Keratinocyte (primary cell): ENCODE measurements around the gene PCBP2. TPM values are rescaled to one million over a fixed set of nuclear protein-coding genes. Genes with fewer than 3 reads are reported as not detected.
"Not testable (repeated sequence)": the region's sequence is repeated elsewhere in the genome, so short reads cannot be mapped to it uniquely, and the experiment has no call there.

ENCODE experiments used
- DNase-seq: peaks from one replicate; pipeline ENCODE4 v3.0.0-alpha.2; 2011; ENCODE audit warnings: low read depth, missing footprints, low spot score
- FAIRE-seq: peaks from 2 replicates; lab custom pipeline; 2011; peaks lifted over from hg19 to GRCh38; lab: Jason Lieb, UNC
- H2AFZ ChIP-seq: 2 replicates; pipeline ENCODE4 v1.6.0; 2012; ENCODE audit warnings: low read length, control low read depth, inconsistent platforms; ENCODE audit not compliant: control insufficient read depth
- H3K27ac ChIP-seq: 2 replicates; pipeline ENCODE4 v1.5.1; 2011; ENCODE audit warnings: low read length; ENCODE audit not compliant: control insufficient read depth, insufficient read depth
- H3K27me3 ChIP-seq: 3 replicates; pipeline ENCODE4 v1.6.0; 2011; ENCODE audit warnings: low read length; ENCODE audit not compliant: control insufficient read depth, insufficient read depth; ENCODE audit errors: extremely low read depth
- H3K36me3 ChIP-seq, 2 experiments: 2 replicates in 1 of 2; 3 replicates in 1 of 2; pipeline ENCODE4 v1.5.1; 2011; ENCODE audit warnings: low read length in 2 of 2, mild to moderate bottlenecking in 1 of 2; ENCODE audit not compliant: control insufficient read depth in 2 of 2, insufficient read depth in 2 of 2; ENCODE audit errors: extremely low read depth in 1 of 2
- H3K4me1 ChIP-seq: 3 replicates; pipeline ENCODE4 v1.5.1; 2011; ENCODE audit warnings: low read length; ENCODE audit not compliant: control insufficient read depth, insufficient read depth; ENCODE audit errors: extremely low read depth
- H3K4me2 ChIP-seq: 3 replicates; pipeline ENCODE4 v1.6.0; 2011; ENCODE audit warnings: low read depth, low read length; ENCODE audit not compliant: control insufficient read depth, insufficient read depth; ENCODE audit errors: extremely low read depth
- H3K4me3 ChIP-seq, 3 experiments: fragments of 200-600 bp in 1 of 3; sonication (generic) in 1 of 3; 2 replicates in 2 of 3; 3 replicates in 1 of 3; pipeline ENCODE4 v1.5.1; 2011 to 2016; ENCODE audit warnings: low read length in 3 of 3, mild to moderate bottlenecking in 3 of 3, control low read depth in 2 of 3, inconsistent platforms in 1 of 3, low read depth in 1 of 3, mixed read lengths in 1 of 3, mixed run types in 1 of 3, moderate library complexity in 1 of 3; ENCODE audit not compliant: control insufficient read depth in 2 of 3, insufficient read depth in 2 of 3; ENCODE audit errors: extremely low read depth in 1 of 3
- H3K79me2 ChIP-seq: 2 replicates; pipeline ENCODE4 v1.6.0; 2012; ENCODE audit warnings: low read length; ENCODE audit not compliant: control insufficient read depth, insufficient read depth
- H3K9ac ChIP-seq: 3 replicates; pipeline ENCODE4 v1.6.0; 2011; ENCODE audit warnings: low read length; ENCODE audit not compliant: control insufficient read depth, insufficient read depth; ENCODE audit errors: extremely low read depth
- H3K9me1 ChIP-seq: 3 replicates; pipeline ENCODE4 v1.6.0; 2011; ENCODE audit warnings: low read length; ENCODE audit not compliant: control insufficient read depth, insufficient read depth; ENCODE audit errors: extremely low read depth
- H3K9me3 ChIP-seq: 2 replicates; pipeline ENCODE4 v1.5.1; 2012; ENCODE audit warnings: low read depth, low read length; ENCODE audit not compliant: control insufficient read depth
- H4K20me1 ChIP-seq: 3 replicates; pipeline ENCODE4 v1.6.0; 2011; ENCODE audit warnings: low read length; ENCODE audit not compliant: control insufficient read depth, insufficient read depth; ENCODE audit errors: extremely low read depth
- CTCF ChIP-seq, 3 experiments: IDR thresholded peaks in 1 of 3; conservative IDR thresholded peaks in 1 of 3; optimal IDR thresholded peaks in 1 of 3; 2 replicates in 2 of 3; 3 replicates in 1 of 3; pipeline versions ENCODE3 to v1.5.1; 2011; ENCODE audit warnings: low read length in 3 of 3, mild to moderate bottlenecking in 3 of 3, moderate library complexity in 2 of 3, control low read depth in 1 of 3, inconsistent platforms in 1 of 3; ENCODE audit not compliant: insufficient read depth in 2 of 3; ENCODE audit errors: extremely low read depth in 1 of 3
- EZH2 ChIP-seq: IDR thresholded peaks from one replicate; pipeline ENCODE4 v1.6.1; 2012; ENCODE audit warnings: inconsistent platforms, mild to moderate bottlenecking, low read length, moderate library complexity
- dilution Hi-C: fragments of 300-500 bp; cut with MboI; formaldehyde crosslinking; loops from one replicate; pipeline ENCODE4 v1.7.0; 2020; ENCODE audit warnings: low sequenced_read_pairs; ENCODE audit not compliant: extremely low pct_ligation_motif_present
- polyA plus RNA-seq, 5 experiments: library from polyadenylated mRNA; depleted of rRNA in 3 of 5; stranded (reverse) in 3 of 5; stranded (forward) in 1 of 5; unstranded in 1 of 5; fragments of >200 nt; gene quantifications; 1 replicate in 1 of 5; 2 replicates in 3 of 5; 3 replicates in 1 of 5; pipeline versions ENCODE4 v1.2.1 to v1.2.3, GENCODE V29; 2011 to 2012; ENCODE audit warnings: missing spikeins in 2 of 5, low read depth in 1 of 5, low replicate concordance in 1 of 5

The PCBP2 gene
- polyA plus RNA-seq, 1 donor (not counting 4 experiments of a cell fraction or from before 2014, with no cell fraction given) = 238 TPM

GRCh38 chr12:53413485-53414204, 38.3 kb upstream of the PCBP2 start:
- Histone ChIP-seq H3K27ac (no peak overlapping the region), H3K4me1 (no peaks in the 10 kb centered on the region), H3K4me2 (no peak overlapping the region), H2AFZ (no peak overlapping the region), H3K9ac (no peak overlapping the region), H3K79me2 (no peaks in the 10 kb centered on the region), H3K36me3 (peaks cover 14 to 17% of the 10 kb centered on the region in 2 experiments), H3K27me3 (no peaks in the 10 kb centered on the region), H3K4me3 (no peak overlapping the region), H3K9me1 (no peaks in the 10 kb centered on the region), H4K20me1 (no peaks in the 10 kb centered on the region), H3K9me3 (no peaks in the 10 kb centered on the region)
- DNase-seq = no peak
- no peak for FAIRE-seq
- no peak for TF ChIP-seq EZH2
- no peak for TF ChIP-seq CTCF (optimal IDR thresholded peaks at IDR 0.05 in 1 of 3, IDR thresholded peaks at IDR 0.05 in 1 of 3, conservative IDR thresholded peaks at IDR 0.05 in 1 of 3; ENCODE audit: extremely low read depth in 1 of 3, insufficient read depth in 2 of 3, low read length in 3 of 3)
- dilution Hi-C loops = no loop called here

- no peaks in the 10 kb centered on the region for H3K4me1 ChIP-seq
- no peaks in the 10 kb centered on the region for H3K27me3 ChIP-seq
- no peak for TF ChIP-seq EZH2
- no peak for TF ChIP-seq CTCF (optimal IDR thresholded peaks at IDR 0.05 in 1 of 3, IDR thresholded peaks at IDR 0.05 in 1 of 3, conservative IDR thresholded peaks at IDR 0.05 in 1 of 3; ENCODE audit: extremely low read depth in 1 of 3, insufficient read depth in 2 of 3, low read length in 3 of 3)
- dilution Hi-C loops = no loop called here
- FAIRE-seq (no peak), DNase-seq (no peak)
- no peak overlapping the region for H2AFZ ChIP-seq
- no peak overlapping the region for H3K9ac ChIP-seq
- no peak overlapping the region for H3K27ac ChIP-seq
- H3K36me3 ChIP-seq = peaks cover 11 to 14% of the 10 kb centered on the region in 2 experiments
- H3K9me3 ChIP-seq = no peaks in the 10 kb centered on the region
- no peak overlapping the region for H3K4me3 ChIP-seq
- H3K4me2 ChIP-seq = no peak overlapping the region
- H4K20me1 ChIP-seq = no peaks in the 10 kb centered on the region
- no peaks in the 10 kb centered on the region for H3K9me1 ChIP-seq
- H3K79me2 ChIP-seq = no peaks in the 10 kb centered on the region
Observed at GRCh38 chr12:53414756-53415417, 37.0 kb upstream of the PCBP2 start.

- H4K20me1 ChIP-seq, H3K9me1 ChIP-seq, H3K27ac ChIP-seq, FAIRE-seq, dilution Hi-C loops, H3K9me3 ChIP-seq, H3K4me1 ChIP-seq, H2AFZ ChIP-seq, H3K4me3 ChIP-seq, H3K27me3 ChIP-seq, H3K4me2 ChIP-seq, H3K79me2 ChIP-seq, H3K9ac ChIP-seq, DNase-seq: not testable (repeated sequence)
- H3K36me3 ChIP-seq = peaks cover 8 to 11% of the 10 kb centered on the region in 2 experiments
Observed at GRCh38 chr12:53415752-53416389, 36.0 kb upstream of the PCBP2 start.
